HS-27A (cell line): Measurements from ENCODE around the gene ADAM11.
"Not testable (repeated sequence)": the region's sequence is repeated elsewhere in the genome, so short reads cannot be mapped to it uniquely, and the experiment has no call there.

ENCODE experiments used
- DNase-seq: peaks from one replicate; pipeline ENCODE4 v3.0.0-alpha.2; 2012; ENCODE audit warnings: low read depth, missing footprints

ADAM11 gene

GRCh38 chr17:44795928-44796327 is 37.1 kb downstream of the ADAM11 start:
- DNase-seq: no peak

GRCh38 chr17:44796731-44797130 is 37.9 kb downstream of the ADAM11 start:
- no peak for DNase-seq

GRCh38 chr17:44797802-44798201 is 39.0 kb downstream of the ADAM11 start:
- no peak for DNase-seq

GRCh38 chr17:44798356-44798755 is 39.6 kb downstream of the ADAM11 start:
- no peak for DNase-seq

GRCh38 chr17:44801880-44802279 is 43.1 kb downstream of the ADAM11 start:
- no peak for DNase-seq

- DNase-seq: no peak
Observed at GRCh38 chr17:44804302-44805089, 45.7 kb downstream of the ADAM11 start.

- no peak for DNase-seq
Observed at GRCh38 chr17:44807093-44807816, 48.5 kb downstream of the ADAM11 start.

- no peak for DNase-seq
Observed at GRCh38 chr17:44807817-44808155, 49.0 kb downstream of the ADAM11 start.

- DNase-seq: no peak
Observed at GRCh38 chr17:44808156-44808555, 49.4 kb downstream of the ADAM11 start.

- not testable (repeated sequence) for DNase-seq
Observed at GRCh38 chr17:44808656-44809388, 50.0 kb downstream of the ADAM11 start.

- DNase-seq: no peak
Observed at GRCh38 chr17:44812263-44812662, 53.5 kb downstream of the ADAM11 start.

GRCh38 chr17:44818508-44818907 is 59.7 kb downstream of the ADAM11 start:
- DNase-seq: not testable (repeated sequence)

- DNase-seq: no peak
Observed at GRCh38 chr17:44820631-44821212, 61.9 kb downstream of the ADAM11 start.

- not testable (repeated sequence) for DNase-seq
Observed at GRCh38 chr17:44825236-44825635, 66.4 kb downstream of the ADAM11 start.

GRCh38 chr17:44826123-44826790 is 67.5 kb downstream of the ADAM11 start:
- DNase-seq: no peak

GRCh38 chr17:44827863-44828262 is 69.1 kb downstream of the ADAM11 start:
- DNase-seq: no peak

GRCh38 chr17:44828919-44829522 is 70.2 kb downstream of the ADAM11 start:
- no peak for DNase-seq

GRCh38 chr17:44829523-44830358 is 71.0 kb downstream of the ADAM11 start, which contains the start of gene GJC1:
Gene GJC1, minus strand, starts transcription at chr17:44830287. Its CDS starts 24,470 bp downstream, at chr17:44805817.
- DNase-seq: no peak

GRCh38 chr17:44830359-44831288 is 71.8 kb downstream of the ADAM11 start:
- DNase-seq: no peak
